WTC11 (cell line): ENCODE measurements around the gene SP7. TPM values are rescaled to one million over a fixed set of nuclear protein-coding genes. Genes with fewer than 3 reads are reported as not detected.

Source experiments
- ATAC-seq: fragments of 200-7000 bp; cut with Tn5 transposase; 2 replicates; pipeline ENCODE4 v1.10.0; 2021; ENCODE audit warnings: mild to moderate bottlenecking, moderate library complexity
- CTCF ChIA-PET: fragments of 300-600 bp; sonication (Branson Sonifier 250); formaldehyde crosslinking; loops from one replicate; lab custom pipeline; 2021; ENCODE audit warnings: antibody characterized with exemption; lab: Charles Lee
- POLR2A ChIA-PET: fragments of 350-600 bp; sonication (Branson Sonifier 250); formaldehyde crosslinking; loops from one replicate; lab custom pipeline; 2021; ENCODE audit warnings: antibody characterized with exemption; lab: Charles Lee
- DNase-seq: peaks from one replicate; pipeline ENCODE4 v3.0.0; 2021; ENCODE audit warnings: low spot score
- H3K27ac Mint-ChIP-seq: 2 replicates; pipeline ENCODE4 v1.8.0; 2021; ENCODE audit warnings: mixed read lengths
- H3K27me3 Mint-ChIP-seq: 2 replicates; pipeline ENCODE4 v1.8.0; 2021; ENCODE audit warnings: low read depth, mild to moderate bottlenecking, moderate library complexity, mixed read lengths
- H3K36me3 Mint-ChIP-seq: 2 replicates; pipeline ENCODE4 v1.8.0; 2021; ENCODE audit warnings: mixed read lengths
- H3K4me1 Mint-ChIP-seq: 2 replicates; pipeline ENCODE4 v1.8.0; 2022; ENCODE audit warnings: mixed read lengths
- H3K4me3 Mint-ChIP-seq: 2 replicates; pipeline ENCODE4 v1.8.0; 2021; ENCODE audit warnings: mild to moderate bottlenecking, moderate library complexity, mixed read lengths
- H3K9me3 Mint-ChIP-seq: 2 replicates; pipeline ENCODE4 v1.8.0; 2021; ENCODE audit warnings: mixed read lengths
- ATF2 ChIP-seq: sonication (generic); formaldehyde crosslinking; IDR thresholded peaks from 2 replicates; pipeline ENCODE4 v1.8.1; 2022; ENCODE audit warnings: low read depth, missing genetic modification reagents, borderline replicate concordance
- CREB1 ChIP-seq: sonication (generic); formaldehyde crosslinking; IDR thresholded peaks from 2 replicates; pipeline ENCODE4 v1.8.0; 2023; ENCODE audit warnings: mild to moderate bottlenecking, missing genetic modification reagents
- CTCF ChIP-seq: fragments of 200-600 bp; IDR thresholded peaks from 2 replicates; pipeline ENCODE4 v1.8.0; 2022; ENCODE audit warnings: antibody characterized with exemption
- ESRRA ChIP-seq: sonication (generic); formaldehyde crosslinking; IDR thresholded peaks from 2 replicates; pipeline ENCODE4 v1.8.1; 2022; ENCODE audit warnings: mild to moderate bottlenecking, missing genetic modification reagents, borderline replicate concordance
- ETV6 ChIP-seq: sonication (generic); formaldehyde crosslinking; IDR thresholded peaks from 2 replicates; pipeline ENCODE4 v1.8.1; 2022; ENCODE audit warnings: mild to moderate bottlenecking, missing genetic modification reagents
- FOXJ3 ChIP-seq: sonication (generic); formaldehyde crosslinking; IDR thresholded peaks from 2 replicates; pipeline ENCODE4 v1.9.0; 2021; ENCODE audit warnings: missing genetic modification reagents, mild to moderate bottlenecking, borderline replicate concordance
- FOXK1 ChIP-seq: sonication (generic); formaldehyde crosslinking; IDR thresholded peaks from 2 replicates; pipeline ENCODE4 v1.8.0; 2022; ENCODE audit warnings: mild to moderate bottlenecking, moderate library complexity, missing genetic modification reagents
- JAZF1 ChIP-seq: fragments of 250-450 bp; sonication (Bioruptor Pico); IDR thresholded peaks from 2 replicates; pipeline ENCODE4 v1.9.0; 2021; ENCODE audit warnings: moderate library complexity, mild to moderate bottlenecking, inconsistent platforms
- JUN ChIP-seq: sonication (generic); formaldehyde crosslinking; IDR thresholded peaks from 2 replicates; pipeline ENCODE4 v1.8.0; 2023; ENCODE audit warnings: mild to moderate bottlenecking, missing genetic modification reagents
- NFATC4 ChIP-seq: fragments of 250-450 bp; sonication (Bioruptor Pico); IDR thresholded peaks from 2 replicates; pipeline ENCODE4 v1.9.0; 2021; ENCODE audit warnings: mild to moderate bottlenecking
- OVOL2 ChIP-seq: fragments of 250-450 bp; sonication (Bioruptor Pico); IDR thresholded peaks from 2 replicates; pipeline ENCODE4 v1.9.0; 2021; ENCODE audit warnings: mild to moderate bottlenecking, borderline replicate concordance
- TEAD4 ChIP-seq: sonication (generic); formaldehyde crosslinking; IDR thresholded peaks from 2 replicates; pipeline ENCODE4 v1.8.0; 2022; ENCODE audit warnings: mild to moderate bottlenecking, missing genetic modification reagents
- ZBTB21 ChIP-seq: sonication (generic); formaldehyde crosslinking; IDR thresholded peaks from 2 replicates; pipeline ENCODE4 v1.8.1; 2023; ENCODE audit warnings: mild to moderate bottlenecking, missing genetic modification reagents, borderline replicate concordance
- ZMAT4 ChIP-seq: fragments of 250-450 bp; sonication (Bioruptor Pico); IDR thresholded peaks from 2 replicates; pipeline ENCODE4 v1.9.0; 2021; ENCODE audit warnings: mild to moderate bottlenecking
- ZNF219 ChIP-seq: sonication (generic); formaldehyde crosslinking; IDR thresholded peaks from 2 replicates; pipeline ENCODE4 v1.8.0; 2023; ENCODE audit warnings: missing genetic modification reagents, mild to moderate bottlenecking, borderline replicate concordance
- ZNF317 ChIP-seq: sonication (generic); formaldehyde crosslinking; IDR thresholded peaks from 2 replicates; pipeline ENCODE4 v1.8.1; 2023; ENCODE audit warnings: low read depth, mild to moderate bottlenecking, moderate library complexity, missing genetic modification reagents, borderline replicate concordance
- total RNA-seq: library from RNA; stranded (reverse); gene quantifications from 3 replicates; pipeline ENCODE4 v1.2.3, GENCODE V29; 2021
- TF ChIP-seq, protein P1 (sequence below): sonication (generic); formaldehyde crosslinking; conservative IDR thresholded peaks from 2 replicates; pipeline ENCODE4 v1.8.1; 2023; ENCODE audit warnings: mild to moderate bottlenecking, low read depth, missing genetic modification reagents, moderate library complexity
- TF ChIP-seq, protein P2 (sequence below): fragments of 250-450 bp; sonication (Bioruptor Pico); IDR thresholded peaks from 2 replicates; pipeline ENCODE4 v2.1.2; 2022; ENCODE audit warnings: mild to moderate bottlenecking, moderate library complexity
- TF ChIP-seq, protein P3 (sequence below): sonication (generic); formaldehyde crosslinking; IDR thresholded peaks from 2 replicates; pipeline ENCODE4 v1.8.1; 2023; ENCODE audit warnings: mild to moderate bottlenecking, missing genetic modification reagents, moderate library complexity
- TF ChIP-seq, protein P4 (sequence below): sonication (generic); formaldehyde crosslinking; IDR thresholded peaks from 2 replicates; pipeline ENCODE4 v1.8.1; 2022; ENCODE audit warnings: missing genetic modification reagents, borderline replicate concordance
- TF ChIP-seq, protein P5 (sequence below): sonication (generic); formaldehyde crosslinking; IDR thresholded peaks from 2 replicates; pipeline ENCODE4 v1.8.1; 2022; ENCODE audit warnings: mild to moderate bottlenecking, moderate library complexity, missing genetic modification reagents

SP7 gene
- total RNA-seq, 1 experiment from 2014 or later = 0.09 TPM

DNA sequence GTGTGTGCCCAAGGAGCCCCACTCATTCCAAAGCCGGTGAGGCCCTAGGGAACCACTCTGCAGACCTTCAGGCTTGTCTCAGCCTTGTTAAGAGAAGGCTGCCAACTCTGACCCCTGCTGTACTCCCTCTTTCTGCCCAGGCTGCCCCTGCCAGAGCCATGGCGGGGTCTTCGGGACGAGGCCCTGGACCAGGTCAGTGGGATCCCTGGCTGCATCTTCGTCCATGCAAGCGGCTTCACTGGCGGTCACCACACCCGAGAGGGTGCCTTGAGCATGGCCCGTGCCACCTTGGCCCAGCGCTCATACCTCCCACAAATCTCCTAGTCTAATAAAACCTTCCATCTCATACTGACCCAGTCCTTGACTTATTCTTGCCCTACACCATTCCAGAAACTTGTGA, 29.3 kb downstream of the SP7 start:
- TF ChIP-seq OVOL2 (no peak), TEAD4 (no peak), CREB1 (CRISPR knock-in tag) (no peak), ZMAT4 (no peak), FOXK1 (CRISPR knock-in tag) (no peak), ZNF317 (CRISPR knock-in tag) (no peak), ZNF219 (CRISPR knock-in tag) (no peak)
- TF ChIP-seq, protein P1, sequence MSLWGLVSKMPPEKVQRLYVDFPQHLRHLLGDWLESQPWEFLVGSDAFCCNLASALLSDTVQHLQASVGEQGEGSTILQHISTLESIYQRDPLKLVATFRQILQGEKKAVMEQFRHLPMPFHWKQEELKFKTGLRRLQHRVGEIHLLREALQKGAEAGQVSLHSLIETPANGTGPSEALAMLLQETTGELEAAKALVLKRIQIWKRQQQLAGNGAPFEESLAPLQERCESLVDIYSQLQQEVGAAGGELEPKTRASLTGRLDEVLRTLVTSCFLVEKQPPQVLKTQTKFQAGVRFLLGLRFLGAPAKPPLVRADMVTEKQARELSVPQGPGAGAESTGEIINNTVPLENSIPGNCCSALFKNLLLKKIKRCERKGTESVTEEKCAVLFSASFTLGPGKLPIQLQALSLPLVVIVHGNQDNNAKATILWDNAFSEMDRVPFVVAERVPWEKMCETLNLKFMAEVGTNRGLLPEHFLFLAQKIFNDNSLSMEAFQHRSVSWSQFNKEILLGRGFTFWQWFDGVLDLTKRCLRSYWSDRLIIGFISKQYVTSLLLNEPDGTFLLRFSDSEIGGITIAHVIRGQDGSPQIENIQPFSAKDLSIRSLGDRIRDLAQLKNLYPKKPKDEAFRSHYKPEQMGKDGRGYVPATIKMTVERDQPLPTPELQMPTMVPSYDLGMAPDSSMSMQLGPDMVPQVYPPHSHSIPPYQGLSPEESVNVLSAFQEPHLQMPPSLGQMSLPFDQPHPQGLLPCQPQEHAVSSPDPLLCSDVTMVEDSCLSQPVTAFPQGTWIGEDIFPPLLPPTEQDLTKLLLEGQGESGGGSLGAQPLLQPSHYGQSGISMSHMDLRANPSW (CRISPR knock-in tag) = no peak
- TF ChIP-seq, protein P2, sequence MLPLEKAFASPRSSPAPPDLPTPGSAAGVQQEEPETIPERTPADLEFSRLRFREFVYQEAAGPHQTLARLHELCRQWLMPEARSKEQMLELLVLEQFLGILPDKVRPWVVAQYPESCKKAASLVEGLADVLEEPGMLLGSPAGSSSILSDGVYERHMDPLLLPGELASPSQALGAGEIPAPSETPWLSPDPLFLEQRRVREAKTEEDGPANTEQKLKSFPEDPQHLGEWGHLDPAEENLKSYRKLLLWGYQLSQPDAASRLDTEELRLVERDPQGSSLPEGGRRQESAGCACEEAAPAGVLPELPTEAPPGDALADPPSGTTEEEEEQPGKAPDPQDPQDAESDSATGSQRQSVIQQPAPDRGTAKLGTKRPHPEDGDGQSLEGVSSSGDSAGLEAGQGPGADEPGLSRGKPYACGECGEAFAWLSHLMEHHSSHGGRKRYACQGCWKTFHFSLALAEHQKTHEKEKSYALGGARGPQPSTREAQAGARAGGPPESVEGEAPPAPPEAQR (CRISPR knock-in tag) = no peak
- TF ChIP-seq, protein P3, sequence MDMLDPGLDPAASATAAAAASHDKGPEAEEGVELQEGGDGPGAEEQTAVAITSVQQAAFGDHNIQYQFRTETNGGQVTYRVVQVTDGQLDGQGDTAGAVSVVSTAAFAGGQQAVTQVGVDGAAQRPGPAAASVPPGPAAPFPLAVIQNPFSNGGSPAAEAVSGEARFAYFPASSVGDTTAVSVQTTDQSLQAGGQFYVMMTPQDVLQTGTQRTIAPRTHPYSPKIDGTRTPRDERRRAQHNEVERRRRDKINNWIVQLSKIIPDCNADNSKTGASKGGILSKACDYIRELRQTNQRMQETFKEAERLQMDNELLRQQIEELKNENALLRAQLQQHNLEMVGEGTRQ (CRISPR knock-in tag) = no peak
- TF ChIP-seq, protein P4, sequence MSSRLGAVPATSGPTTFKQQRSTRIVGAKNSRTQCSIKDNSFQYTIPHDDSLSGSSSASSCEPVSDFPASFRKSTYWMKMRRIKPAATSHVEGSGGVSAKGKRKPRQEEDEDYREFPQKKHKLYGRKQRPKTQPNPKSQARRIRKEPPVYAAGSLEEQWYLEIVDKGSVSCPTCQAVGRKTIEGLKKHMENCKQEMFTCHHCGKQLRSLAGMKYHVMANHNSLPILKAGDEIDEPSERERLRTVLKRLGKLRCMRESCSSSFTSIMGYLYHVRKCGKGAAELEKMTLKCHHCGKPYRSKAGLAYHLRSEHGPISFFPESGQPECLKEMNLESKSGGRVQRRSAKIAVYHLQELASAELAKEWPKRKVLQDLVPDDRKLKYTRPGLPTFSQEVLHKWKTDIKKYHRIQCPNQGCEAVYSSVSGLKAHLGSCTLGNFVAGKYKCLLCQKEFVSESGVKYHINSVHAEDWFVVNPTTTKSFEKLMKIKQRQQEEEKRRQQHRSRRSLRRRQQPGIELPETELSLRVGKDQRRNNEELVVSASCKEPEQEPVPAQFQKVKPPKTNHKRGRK (CRISPR knock-in tag) = no peak
- DNase-seq = no peak
- Mint-ChIP-seq H3K27ac (no peak overlapping the region), H3K9me3 (no peaks in the 10 kb centered on the region), H3K27me3 (no peaks in the 10 kb centered on the region), H3K4me3 (no peak overlapping the region), H3K36me3 (peaks cover 42% of the 10 kb centered on the region), H3K4me1 (no peaks in the 10 kb centered on the region)
- ATAC-seq = no peak
- POLR2A ChIA-PET = no interaction called here
- CTCF ChIA-PET = no interaction called here

DNA sequence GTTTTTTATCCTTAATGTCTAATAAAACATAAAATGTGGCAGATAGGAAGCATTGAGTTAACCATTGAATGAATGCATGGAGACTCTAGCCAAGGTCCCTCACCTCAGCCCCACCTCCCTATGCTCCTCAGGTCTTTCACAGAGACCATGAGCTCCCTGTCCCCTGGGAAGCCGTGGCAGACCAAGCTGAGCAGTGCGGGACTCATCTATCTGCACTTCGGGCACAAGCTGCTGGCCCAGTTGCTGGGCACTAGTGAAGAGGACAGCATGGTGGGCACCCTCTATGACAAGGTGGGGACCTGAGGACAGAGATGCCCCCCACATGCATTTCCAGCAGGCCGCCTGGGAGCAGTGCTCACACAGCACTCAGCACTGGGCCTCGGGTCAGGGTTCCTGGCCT, 33.3 kb downstream of the SP7 start:
- H3K9me3 Mint-ChIP-seq = no peaks in the 10 kb centered on the region
- no peak for DNase-seq
- peaks cover 47% of the 10 kb centered on the region for H3K36me3 Mint-ChIP-seq
- no peak for ATAC-seq
- ChIA-PET CTCF (interaction anchor here (1.0 to 2.1 kb wide), 4 partner anchors 18 to 91 kb away, joined by 3 to 16 read pairs (median 3); partner anchors contain the start of gene AAAS), POLR2A (interaction anchor here (0.5 kb wide), 1 partner anchor 1970 kb away, joined by 3 read pairs; no protein-coding TSS in a partner anchor)
- H3K4me1 Mint-ChIP-seq = peaks cover 18% of the 10 kb centered on the region
- H3K4me3 Mint-ChIP-seq = no peak overlapping the region; the same call in 1 of the 2 replicates
- H3K27ac Mint-ChIP-seq = no peak overlapping the region
- no peaks in the 10 kb centered on the region for H3K27me3 Mint-ChIP-seq
- TF ChIP-seq ESRRA (CRISPR knock-in tag) = no peak
- no peak for TF ChIP-seq ZNF317 (CRISPR knock-in tag)
- TF ChIP-seq, protein P5, sequence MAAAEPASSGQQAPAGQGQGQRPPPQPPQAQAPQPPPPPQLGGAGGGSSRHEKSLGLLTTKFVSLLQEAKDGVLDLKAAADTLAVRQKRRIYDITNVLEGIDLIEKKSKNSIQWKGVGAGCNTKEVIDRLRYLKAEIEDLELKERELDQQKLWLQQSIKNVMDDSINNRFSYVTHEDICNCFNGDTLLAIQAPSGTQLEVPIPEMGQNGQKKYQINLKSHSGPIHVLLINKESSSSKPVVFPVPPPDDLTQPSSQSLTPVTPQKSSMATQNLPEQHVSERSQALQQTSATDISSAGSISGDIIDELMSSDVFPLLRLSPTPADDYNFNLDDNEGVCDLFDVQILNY (CRISPR knock-in tag) = no peak
- TF ChIP-seq NFATC4 (CRISPR knock-in tag) = no peak
- TF ChIP-seq CREB1 (CRISPR knock-in tag) = no peak
- no peak for TF ChIP-seq JAZF1 (CRISPR knock-in tag)
- no peak for TF ChIP-seq ETV6
- no peak for TF ChIP-seq ATF2 (CRISPR knock-in tag)
- no peak for TF ChIP-seq ZMAT4
- TF ChIP-seq, protein P2 (CRISPR knock-in tag) = no peak
- TF ChIP-seq CTCF = no peak
- TF ChIP-seq JUN (CRISPR knock-in tag) = no peak
- no peak for TF ChIP-seq FOXJ3 (CRISPR knock-in tag)
- no peak for TF ChIP-seq ZBTB21 (CRISPR knock-in tag)
